ENCODE data around the gene CD96. TPM values are rescaled to one million over a fixed set of nuclear protein-coding genes. Genes with fewer than 3 reads are reported as not detected.

CD96 gene
- total RNA-seq, 1 donor from 2014 or later = not detected

DNA sequence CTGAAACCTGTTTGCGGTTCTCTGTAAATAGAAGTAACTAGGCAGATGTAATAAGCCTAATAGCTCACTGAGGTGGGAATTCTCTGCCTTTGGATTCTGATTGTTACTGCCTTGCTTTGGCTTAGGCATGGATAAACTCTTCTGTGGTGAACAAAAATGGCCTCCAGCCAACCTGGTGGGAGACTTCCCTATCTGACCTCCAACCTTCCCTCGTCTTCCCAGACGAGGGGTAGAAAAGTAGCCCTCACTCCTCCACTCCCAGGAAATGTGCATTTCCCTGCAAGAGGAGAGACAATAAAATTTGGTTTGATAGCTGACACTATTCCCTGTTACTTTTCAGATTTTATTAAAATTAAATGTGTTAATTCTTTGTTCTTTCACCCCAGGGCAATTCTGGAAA is 606 bp upstream of the CD96 start:
- TF ChIP-seq, protein P1, sequence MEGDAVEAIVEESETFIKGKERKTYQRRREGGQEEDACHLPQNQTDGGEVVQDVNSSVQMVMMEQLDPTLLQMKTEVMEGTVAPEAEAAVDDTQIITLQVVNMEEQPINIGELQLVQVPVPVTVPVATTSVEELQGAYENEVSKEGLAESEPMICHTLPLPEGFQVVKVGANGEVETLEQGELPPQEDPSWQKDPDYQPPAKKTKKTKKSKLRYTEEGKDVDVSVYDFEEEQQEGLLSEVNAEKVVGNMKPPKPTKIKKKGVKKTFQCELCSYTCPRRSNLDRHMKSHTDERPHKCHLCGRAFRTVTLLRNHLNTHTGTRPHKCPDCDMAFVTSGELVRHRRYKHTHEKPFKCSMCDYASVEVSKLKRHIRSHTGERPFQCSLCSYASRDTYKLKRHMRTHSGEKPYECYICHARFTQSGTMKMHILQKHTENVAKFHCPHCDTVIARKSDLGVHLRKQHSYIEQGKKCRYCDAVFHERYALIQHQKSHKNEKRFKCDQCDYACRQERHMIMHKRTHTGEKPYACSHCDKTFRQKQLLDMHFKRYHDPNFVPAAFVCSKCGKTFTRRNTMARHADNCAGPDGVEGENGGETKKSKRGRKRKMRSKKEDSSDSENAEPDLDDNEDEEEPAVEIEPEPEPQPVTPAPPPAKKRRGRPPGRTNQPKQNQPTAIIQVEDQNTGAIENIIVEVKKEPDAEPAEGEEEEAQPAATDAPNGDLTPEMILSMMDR (IDR thresholded peaks at IDR 0.05) = no peak
- Mint-ChIP-seq H3K27ac (ENCODE audit: unreplicated experiment) (peak overlapping the region; percentile 25), H3K4me1 (ENCODE audit: unreplicated experiment) (peaks cover 23% of the 10 kb centered on the region), H3K27me3 (ENCODE audit: unreplicated experiment) (no peaks in the 10 kb centered on the region), H3K4me3 (ENCODE audit: unreplicated experiment) (no peak overlapping the region), H3K9me3 (ENCODE audit: unreplicated experiment) (no peaks in the 10 kb centered on the region), H3K36me3 (ENCODE audit: unreplicated experiment) (no peaks in the 10 kb centered on the region)
- no peak for DNase-seq (ENCODE audit: extremely low spot score, unreplicated experiment)

DNA sequence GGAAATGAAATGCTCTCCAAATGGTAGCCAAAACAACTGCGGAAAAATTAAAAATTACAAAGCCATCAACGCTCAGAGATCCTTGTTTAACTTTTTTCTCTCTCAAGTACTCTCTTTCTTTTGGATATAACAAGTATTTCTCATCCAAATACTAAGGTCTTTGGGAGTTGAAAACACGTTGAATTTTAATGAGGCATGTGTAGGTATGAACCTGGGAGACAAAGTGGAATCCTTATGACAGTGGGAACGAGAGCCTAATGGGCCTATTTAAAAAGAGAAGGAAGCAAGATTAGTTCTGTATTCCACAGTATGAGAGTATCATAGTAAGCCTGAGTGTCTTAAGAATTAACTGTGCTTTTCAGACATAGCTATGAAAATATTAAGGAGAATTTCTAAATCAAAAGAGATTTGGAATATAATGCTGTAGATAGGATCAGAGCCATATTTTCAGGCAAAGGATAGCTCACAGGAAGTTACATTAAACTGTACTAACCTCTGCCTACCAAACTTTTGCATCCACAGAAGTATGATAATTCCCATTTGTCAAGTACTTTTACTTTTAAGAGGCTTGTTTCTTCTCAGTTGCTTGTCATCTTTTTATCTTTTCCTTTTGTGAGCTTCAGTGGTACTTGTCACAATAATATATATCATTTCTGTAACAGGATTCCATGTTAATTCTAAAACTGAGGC is 759 bp downstream of the CD96 start:
- no peaks in the 10 kb centered on the region for H3K27me3 Mint-ChIP-seq (ENCODE audit: unreplicated experiment)
- H3K36me3 Mint-ChIP-seq (ENCODE audit: unreplicated experiment) = no peaks in the 10 kb centered on the region
- TF ChIP-seq, protein P1 (IDR thresholded peaks at IDR 0.05) = no peak
- H3K4me3 Mint-ChIP-seq (ENCODE audit: unreplicated experiment) = no peak overlapping the region
- no peak for DNase-seq (ENCODE audit: extremely low spot score, unreplicated experiment)
- H3K27ac Mint-ChIP-seq (ENCODE audit: unreplicated experiment) = no peak overlapping the region
- no peaks in the 10 kb centered on the region for H3K9me3 Mint-ChIP-seq (ENCODE audit: unreplicated experiment)
- peaks cover 23% of the 10 kb centered on the region for H3K4me1 Mint-ChIP-seq (ENCODE audit: unreplicated experiment)

GRCh38 chr3:111545349-111545748 is 3.4 kb downstream of the CD96 start:
- Mint-ChIP-seq H3K9me3 (ENCODE audit: unreplicated experiment) (no peaks in the 10 kb centered on the region), H3K36me3 (ENCODE audit: unreplicated experiment) (no peaks in the 10 kb centered on the region), H3K27ac (ENCODE audit: unreplicated experiment) (no peak overlapping the region), H3K4me1 (ENCODE audit: unreplicated experiment) (peaks cover 8% of the 10 kb centered on the region), H3K27me3 (ENCODE audit: unreplicated experiment) (no peaks in the 10 kb centered on the region), H3K4me3 (ENCODE audit: unreplicated experiment) (no peak overlapping the region)
- no peak for DNase-seq (ENCODE audit: extremely low spot score, unreplicated experiment)
- TF ChIP-seq, protein P1 (IDR thresholded peaks at IDR 0.05) = no peak

DNA sequence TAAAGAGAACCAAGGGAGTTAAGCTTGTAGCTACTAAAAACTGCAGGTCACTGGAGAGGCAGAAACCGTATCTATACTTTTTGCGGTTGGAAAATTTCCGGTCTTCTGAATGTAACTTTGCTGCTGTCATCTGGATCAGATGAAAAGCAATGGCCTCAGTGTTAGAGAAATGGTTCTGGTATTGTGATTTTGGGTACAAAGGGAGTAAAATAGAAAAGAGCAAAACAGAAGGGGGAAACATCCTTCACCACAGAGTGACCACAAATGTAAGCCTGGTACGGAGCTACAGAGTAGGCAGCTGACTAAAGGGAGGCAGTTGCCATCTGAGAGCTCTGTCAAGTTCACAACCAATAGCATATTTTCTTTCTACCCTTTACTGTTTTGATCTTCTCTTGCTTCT is 5.6 kb downstream of the CD96 start:
- TF ChIP-seq, protein P1 (IDR thresholded peaks at IDR 0.05) = no peak
- no peaks in the 10 kb centered on the region for H3K4me1 Mint-ChIP-seq (ENCODE audit: unreplicated experiment)
- no peak overlapping the region for H3K4me3 Mint-ChIP-seq (ENCODE audit: unreplicated experiment)
- H3K36me3 Mint-ChIP-seq (ENCODE audit: unreplicated experiment) = no peaks in the 10 kb centered on the region
- H3K27me3 Mint-ChIP-seq (ENCODE audit: unreplicated experiment) = peaks cover 6% of the 10 kb centered on the region
- no peak overlapping the region for H3K27ac Mint-ChIP-seq (ENCODE audit: unreplicated experiment)
- no peaks in the 10 kb centered on the region for H3K9me3 Mint-ChIP-seq (ENCODE audit: unreplicated experiment)
- DNase-seq (ENCODE audit: extremely low spot score, unreplicated experiment) = no peak

- Mint-ChIP-seq H3K4me1 (ENCODE audit: unreplicated experiment) (no peaks in the 10 kb centered on the region), H3K36me3 (ENCODE audit: unreplicated experiment) (no peaks in the 10 kb centered on the region), H3K4me3 (ENCODE audit: unreplicated experiment) (no peak overlapping the region), H3K27ac (ENCODE audit: unreplicated experiment) (no peak overlapping the region), H3K9me3 (ENCODE audit: unreplicated experiment) (no peaks in the 10 kb centered on the region), H3K27me3 (ENCODE audit: unreplicated experiment) (peaks cover 6% of the 10 kb centered on the region)
- no peak for DNase-seq (ENCODE audit: extremely low spot score, unreplicated experiment)
- TF ChIP-seq, protein P1 (IDR thresholded peaks at IDR 0.05) = no peak
Observed at GRCh38 chr3:111548092-111548491, 6.1 kb downstream of the CD96 start.
